ENCODE results near the gene ZSCAN10.
"Not testable (repeated sequence)": the region's sequence is repeated elsewhere in the genome, so short reads cannot be mapped to it uniquely, and the experiment has no call there.

Gene ZSCAN10

DNA sequence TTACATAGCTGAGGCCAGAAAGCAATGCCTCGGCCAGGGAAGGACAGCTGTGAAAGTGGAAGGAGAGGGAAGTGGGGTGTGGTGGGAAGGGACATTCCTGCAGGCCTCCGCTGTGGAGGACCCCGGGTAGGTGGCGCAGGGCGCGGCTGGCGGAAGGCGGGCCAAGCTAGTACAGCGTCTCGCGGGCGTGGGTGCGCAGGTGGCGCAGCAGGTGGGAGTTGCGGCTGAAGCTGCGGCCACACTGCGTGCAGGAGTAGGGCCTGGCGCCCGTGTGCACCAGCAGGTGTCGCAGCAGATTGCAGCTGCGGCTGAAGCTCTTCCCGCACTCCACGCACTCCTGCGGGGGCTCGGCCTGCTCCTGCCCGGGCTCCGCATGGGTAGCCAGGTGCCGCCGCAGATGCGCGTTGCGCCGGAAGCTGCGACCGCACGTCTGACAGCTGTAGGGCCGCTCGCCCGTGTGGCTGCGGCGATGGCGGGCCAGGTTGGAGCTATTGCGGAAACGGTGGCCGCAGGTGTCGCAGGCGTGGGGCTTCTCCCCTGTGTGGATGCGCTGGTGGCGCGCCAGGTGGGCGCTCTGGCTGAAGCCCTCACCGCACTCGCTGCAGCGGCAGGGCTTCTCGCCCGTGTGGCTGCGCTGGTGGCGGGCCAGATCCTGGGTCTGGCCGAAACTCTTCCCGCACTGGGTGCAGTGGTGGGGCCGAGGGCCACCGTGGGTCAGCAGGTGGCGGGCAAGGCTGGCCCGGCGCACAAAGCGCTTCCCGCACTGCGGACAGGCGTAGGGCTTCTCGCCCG, 10.0 kb downstream of the ZSCAN10 start:
- no peak overlapping the region for H3K27ac Mint-ChIP-seq
- H3K4me1 Mint-ChIP-seq = peaks cover 8% of the 10 kb centered on the region
- DNase-seq (ENCODE audit: low spot score in 2 of 2) = no peak
- no peak for ATAC-seq (ENCODE audit: low read depth)
- H3K9me3 Mint-ChIP-seq = no peaks in the 10 kb centered on the region
- no peak overlapping the region for H3K4me3 Mint-ChIP-seq
- peaks cover 7% of the 10 kb centered on the region for H3K27me3 Mint-ChIP-seq
- H3K36me3 Mint-ChIP-seq = no peaks in the 10 kb centered on the region

DNA sequence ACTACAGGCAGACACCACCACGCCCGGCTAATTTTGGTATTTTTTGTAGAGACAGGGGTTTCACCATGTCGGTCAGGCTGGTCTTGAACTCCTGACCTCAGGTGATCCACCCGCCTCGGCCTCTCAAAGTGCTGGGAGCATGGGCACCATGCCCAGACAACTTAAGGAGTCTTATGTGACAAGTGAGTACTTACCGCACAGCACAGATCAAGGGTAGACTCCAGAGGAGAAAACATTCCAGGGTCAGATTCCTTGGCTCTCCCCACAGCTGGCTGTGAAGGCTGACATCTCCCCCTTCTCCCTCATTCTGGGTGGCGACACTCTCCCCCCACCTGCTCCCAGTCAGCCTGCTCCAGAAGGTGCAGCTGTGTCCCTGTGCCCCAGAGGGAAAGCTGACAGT, 10.6 kb downstream of the ZSCAN10 start:
- Mint-ChIP-seq H3K27me3 (peaks cover 7% of the 10 kb centered on the region), H3K9me3 (no peaks in the 10 kb centered on the region), H3K4me1 (peaks cover 8% of the 10 kb centered on the region), H3K4me3 (no peak overlapping the region), H3K27ac (no peak overlapping the region), H3K36me3 (no peaks in the 10 kb centered on the region)
- DNase-seq (ENCODE audit: low spot score in 2 of 2) (no peak), ATAC-seq (ENCODE audit: low read depth) (no peak)

DNA sequence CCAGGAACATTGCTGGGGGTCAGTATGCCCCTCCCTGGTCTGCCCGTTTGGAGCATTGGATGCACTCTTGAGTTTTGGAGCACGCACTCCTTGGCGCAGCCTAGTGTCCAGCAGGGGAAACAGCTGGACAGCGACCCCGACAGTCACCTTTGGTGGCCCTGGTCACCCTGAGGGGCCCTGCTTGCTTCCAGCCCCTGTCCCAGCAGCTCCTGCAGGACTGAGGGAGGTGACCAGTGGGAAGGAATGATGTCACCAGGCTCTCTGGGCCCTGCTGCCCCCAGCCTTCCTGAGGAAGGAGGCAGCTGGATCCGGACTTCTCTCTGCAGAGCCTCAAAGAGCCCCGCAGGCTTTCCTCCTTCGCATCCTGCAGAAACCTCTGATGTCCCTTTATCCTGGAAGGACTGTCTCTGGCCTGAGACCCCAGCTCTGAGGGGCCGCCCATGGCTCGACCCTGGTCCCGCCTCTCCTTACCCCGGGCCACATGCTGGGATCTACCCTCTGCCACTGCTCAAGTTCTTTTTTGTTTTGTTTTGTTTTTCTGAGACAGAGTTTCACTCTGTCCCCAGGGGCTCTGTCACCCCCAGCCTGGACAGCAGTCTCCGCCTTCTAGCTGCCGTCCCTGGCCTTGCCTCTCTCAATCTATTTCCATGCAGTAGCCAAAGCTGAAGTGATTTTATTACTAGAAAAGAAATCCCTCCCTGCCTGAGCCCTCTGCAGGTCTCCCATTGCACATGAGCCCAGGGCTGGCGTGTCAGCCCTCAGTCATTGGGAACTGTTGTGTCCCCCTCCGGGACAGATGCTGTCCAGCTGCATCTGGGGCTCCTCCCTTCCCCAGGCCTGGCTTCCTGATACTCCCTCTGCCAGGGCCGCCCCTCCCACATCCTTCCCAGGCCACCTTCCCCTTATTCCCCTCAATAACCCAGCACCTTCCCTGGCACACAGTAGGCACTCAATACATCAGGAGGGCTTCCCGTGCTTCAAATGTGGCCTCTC, 11.6 kb downstream of the ZSCAN10 start:
- Mint-ChIP-seq H3K36me3 (no peaks in the 10 kb centered on the region), H3K9me3 (no peaks in the 10 kb centered on the region)

DNA sequence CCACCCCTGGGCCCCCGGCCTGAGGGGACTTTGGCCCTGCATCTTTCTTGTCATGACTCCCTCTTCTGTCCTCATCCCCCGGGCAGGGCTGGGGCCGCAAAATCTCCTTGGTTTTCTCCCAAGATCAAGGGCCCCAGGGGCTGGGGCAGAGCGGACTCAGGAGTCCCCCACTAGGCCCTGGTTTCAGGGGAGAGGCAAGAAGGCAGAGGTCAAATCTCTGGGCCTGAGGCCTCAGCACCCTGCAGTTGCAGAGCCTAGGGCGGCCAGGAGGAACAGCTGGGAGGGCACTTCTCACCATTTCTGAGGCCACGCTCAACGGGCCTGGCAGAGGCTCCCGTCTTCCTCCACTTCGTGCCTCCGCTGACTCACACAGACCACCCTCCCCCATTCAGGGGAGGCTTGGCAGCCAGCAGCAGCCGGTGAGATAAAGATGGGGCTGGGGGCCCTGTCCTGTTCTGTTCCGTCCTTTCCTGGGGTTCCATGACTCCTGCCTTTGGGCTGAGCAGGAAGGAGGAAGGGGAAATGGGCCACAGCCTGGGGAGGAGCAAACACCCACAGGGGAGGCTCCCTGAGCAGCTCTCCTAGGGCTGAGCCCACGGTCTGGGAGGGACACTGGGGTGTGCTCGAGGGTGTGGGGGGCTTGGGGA, 12.4 kb downstream of the ZSCAN10 start:
- Mint-ChIP-seq H3K4me1 (peaks cover 8% of the 10 kb centered on the region), H3K27me3 (peaks cover 7% of the 10 kb centered on the region), H3K9me3 (no peaks in the 10 kb centered on the region), H3K4me3 (no peak overlapping the region), H3K36me3 (no peaks in the 10 kb centered on the region), H3K27ac (no peak overlapping the region)
- DNase-seq (ENCODE audit: low spot score in 2 of 2) = no peak
- ATAC-seq (ENCODE audit: low read depth) = no peak

More for the DNA sequence above, 11.6 kb downstream of the ZSCAN10 start:
- Mint-ChIP-seq H3K4me1 (peaks cover 8% of the 10 kb centered on the region), H3K4me3 (no peak overlapping the region), H3K27ac (no peak overlapping the region), H3K27me3 (peaks cover 7% of the 10 kb centered on the region)
- ATAC-seq (ENCODE audit: low read depth) (no peak), DNase-seq (ENCODE audit: low spot score in 2 of 2) (no peak)

DNA sequence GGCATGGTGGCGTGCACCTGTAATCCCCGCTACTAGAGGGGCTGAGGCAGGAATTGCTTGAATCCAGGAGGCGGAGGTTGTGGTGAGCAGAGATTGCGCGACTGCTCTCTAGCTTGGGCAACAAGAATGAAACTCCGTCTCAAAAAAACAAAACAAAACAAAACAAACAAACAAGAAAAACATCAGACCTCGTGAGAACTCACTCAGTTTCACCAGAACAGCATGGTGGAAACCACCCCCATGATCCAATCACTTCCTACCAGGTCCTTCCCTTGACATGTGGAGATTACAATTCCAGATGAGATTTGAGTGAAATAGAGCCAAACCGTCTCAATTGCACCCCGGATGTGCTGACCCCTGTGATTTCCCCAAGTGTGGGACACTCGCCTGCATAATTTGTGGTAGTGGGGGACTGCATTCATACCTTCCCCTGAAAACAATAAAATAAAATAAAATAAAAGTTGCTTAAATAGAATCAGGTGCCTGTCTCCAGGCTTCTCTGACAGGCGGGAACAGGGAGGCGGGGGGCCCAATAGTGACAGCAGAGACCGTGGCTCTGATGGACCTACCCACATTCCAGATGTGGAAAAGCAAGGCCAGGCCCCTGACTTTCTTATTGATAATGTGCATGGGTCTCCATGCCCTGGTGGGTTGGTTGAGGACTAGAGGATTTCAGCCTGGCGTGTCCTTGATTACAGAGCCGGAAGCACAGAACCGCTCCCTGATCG, 13.1 kb downstream of the ZSCAN10 start:
- Mint-ChIP-seq H3K27ac (no peak overlapping the region), H3K9me3 (no peaks in the 10 kb centered on the region), H3K4me1 (peaks cover 8% of the 10 kb centered on the region), H3K36me3 (no peaks in the 10 kb centered on the region), H3K4me3 (no peak overlapping the region), H3K27me3 (peaks cover 7% of the 10 kb centered on the region)
- DNase-seq (ENCODE audit: low spot score in 2 of 2) (no peak), ATAC-seq (ENCODE audit: low read depth) (no peak)

DNA sequence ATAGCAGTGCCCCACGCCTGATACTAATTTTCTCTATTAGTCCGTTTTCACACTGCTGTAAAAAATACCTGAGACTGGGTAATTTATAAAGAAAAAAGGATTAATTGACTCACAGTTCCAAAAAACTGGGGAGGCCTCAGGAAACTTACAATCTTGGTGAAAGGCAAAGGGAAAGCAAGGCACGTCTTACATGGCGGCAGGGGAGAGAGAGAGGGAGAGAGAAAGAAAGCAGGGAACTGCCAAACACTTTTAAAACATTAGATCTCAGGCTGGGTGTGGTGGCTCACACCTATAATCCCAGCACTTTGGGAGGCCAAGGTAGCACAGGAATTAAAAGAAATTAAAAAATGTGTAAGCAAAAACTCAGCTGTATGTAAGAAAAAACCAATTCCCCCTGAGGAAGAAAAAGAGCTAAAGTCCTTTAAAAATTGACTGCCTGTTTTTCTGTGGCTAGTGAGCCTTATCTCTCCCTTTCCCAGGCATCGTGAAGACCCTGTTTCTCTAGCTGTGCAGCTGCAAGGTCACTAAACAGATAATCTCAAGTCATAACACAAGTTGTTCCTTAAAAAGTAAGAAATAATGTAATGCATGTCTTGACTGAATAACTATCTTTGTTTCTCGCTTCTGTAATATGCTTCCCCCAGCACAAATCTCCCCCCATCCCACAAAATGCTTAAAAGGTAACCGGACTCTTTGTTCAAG, 14.0 kb downstream of the ZSCAN10 start:
- peaks cover 7% of the 10 kb centered on the region for H3K27me3 Mint-ChIP-seq
- no peak for ATAC-seq (ENCODE audit: low read depth)
- DNase-seq (ENCODE audit: low spot score in 2 of 2) = no peak
- no peaks in the 10 kb centered on the region for H3K36me3 Mint-ChIP-seq
- no peak overlapping the region for H3K27ac Mint-ChIP-seq
- H3K4me1 Mint-ChIP-seq = peaks cover 8% of the 10 kb centered on the region
- no peaks in the 10 kb centered on the region for H3K9me3 Mint-ChIP-seq
- H3K4me3 Mint-ChIP-seq = no peak overlapping the region

DNA sequence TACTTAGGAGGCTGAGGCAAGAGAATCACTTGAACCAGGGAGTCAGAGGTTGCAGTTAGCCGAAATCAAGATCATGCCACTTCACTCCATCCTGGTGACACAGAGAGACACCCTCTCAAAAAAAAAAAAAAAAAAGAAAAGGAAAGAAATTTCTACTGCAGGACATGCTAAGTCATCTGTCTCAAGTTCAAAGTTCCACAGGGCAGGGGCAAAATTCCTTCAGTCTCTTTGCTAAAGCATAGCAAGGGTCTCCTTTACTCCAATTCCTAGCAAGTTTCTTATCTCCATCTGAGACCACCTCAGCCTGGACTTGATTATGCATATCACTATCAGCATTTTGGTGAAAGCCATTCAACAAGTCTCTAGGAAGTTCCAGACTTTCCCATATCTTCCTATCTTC, 14.6 kb downstream of the ZSCAN10 start:
- no peaks in the 10 kb centered on the region for H3K36me3 Mint-ChIP-seq
- H3K27ac Mint-ChIP-seq = no peak overlapping the region
- no peak for DNase-seq (ENCODE audit: low spot score in 2 of 2)
- H3K4me3 Mint-ChIP-seq = no peak overlapping the region
- H3K27me3 Mint-ChIP-seq = peaks cover 11% of the 10 kb centered on the region
- peaks cover 8% of the 10 kb centered on the region for H3K4me1 Mint-ChIP-seq
- H3K9me3 Mint-ChIP-seq = no peaks in the 10 kb centered on the region
- ATAC-seq (ENCODE audit: low read depth) = no peak

DNA sequence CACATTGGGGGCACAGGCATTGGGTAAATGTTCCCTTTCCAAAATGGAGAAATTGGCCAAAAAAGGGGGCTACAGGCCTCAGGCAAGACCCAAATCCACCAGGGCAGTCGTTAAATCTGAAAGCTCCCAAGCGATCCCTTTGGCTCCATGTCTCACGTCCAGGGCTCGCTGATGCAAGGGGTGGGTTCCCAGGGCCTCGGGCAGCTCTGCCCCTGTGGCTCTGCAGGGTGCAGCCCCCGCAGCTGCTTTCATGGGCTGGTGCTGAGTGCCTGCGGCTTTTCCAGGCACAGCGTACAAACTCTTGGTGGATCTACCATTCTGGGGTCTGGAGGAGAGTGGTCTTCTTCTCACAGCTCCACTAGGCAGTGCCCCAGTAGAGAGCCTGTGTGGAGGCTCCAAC, 15.7 kb downstream of the ZSCAN10 start:
- not testable (repeated sequence) for ATAC-seq (ENCODE audit: low read depth); H3K4me3 Mint-ChIP-seq; DNase-seq (ENCODE audit: low spot score in 2 of 2); H3K9me3 Mint-ChIP-seq; H3K4me1 Mint-ChIP-seq; H3K36me3 Mint-ChIP-seq; H3K27ac Mint-ChIP-seq
- H3K27me3 Mint-ChIP-seq = peaks cover 11% of the 10 kb centered on the region

DNA sequence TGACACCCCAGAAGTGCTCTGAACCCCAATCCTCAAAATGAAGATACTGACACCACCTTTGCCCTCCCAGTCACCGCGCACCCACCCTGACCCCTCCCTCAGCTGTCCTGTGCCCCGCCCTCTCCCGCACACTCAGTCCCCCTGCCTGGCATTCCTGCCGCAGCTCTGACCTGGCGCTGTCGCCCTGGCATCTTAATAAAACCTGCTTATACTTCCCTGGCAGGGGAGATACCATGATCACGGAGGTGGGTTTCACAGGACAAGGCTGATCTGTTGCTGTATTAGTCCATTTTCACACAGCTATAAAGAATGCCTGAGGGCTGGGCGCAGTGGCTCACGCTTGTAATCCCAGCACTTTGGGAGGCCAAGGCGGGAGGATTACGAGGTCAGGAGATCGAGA, 17.1 kb downstream of the ZSCAN10 start:
- H3K36me3 Mint-ChIP-seq; H3K4me1 Mint-ChIP-seq; DNase-seq (ENCODE audit: low spot score in 2 of 2); H3K27me3 Mint-ChIP-seq; ATAC-seq (ENCODE audit: low read depth); H3K9me3 Mint-ChIP-seq; H3K4me3 Mint-ChIP-seq; H3K27ac Mint-ChIP-seq: not testable (repeated sequence)

DNA sequence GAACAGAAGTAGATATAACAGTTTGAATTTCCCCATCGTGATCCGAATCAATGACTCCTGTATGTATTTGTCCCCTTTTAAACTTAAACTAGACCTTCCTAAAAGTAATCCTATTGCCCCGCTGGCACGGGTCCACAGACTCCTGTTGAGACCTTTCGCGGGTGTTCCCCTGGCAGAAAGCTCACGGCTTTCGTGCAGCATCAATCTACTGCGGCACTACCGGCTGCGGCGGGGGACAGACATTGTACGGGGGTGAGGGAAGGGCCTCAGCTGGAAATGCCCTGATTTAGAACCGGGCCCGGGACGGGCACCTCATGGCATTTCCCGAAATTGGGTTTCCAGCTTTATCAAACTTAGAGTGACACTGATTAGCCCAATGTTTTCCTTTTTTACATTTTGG, 19.1 kb downstream of the ZSCAN10 start:
- peaks cover 3% of the 10 kb centered on the region for H3K27me3 Mint-ChIP-seq
- H3K27ac Mint-ChIP-seq = no peak overlapping the region
- no peaks in the 10 kb centered on the region for H3K9me3 Mint-ChIP-seq
- no peak overlapping the region for H3K4me3 Mint-ChIP-seq
- ATAC-seq (ENCODE audit: low read depth) (no peak), DNase-seq (ENCODE audit: low spot score in 2 of 2) (no peak)
- H3K36me3 Mint-ChIP-seq = no peaks in the 10 kb centered on the region
- H3K4me1 Mint-ChIP-seq = peaks cover 9% of the 10 kb centered on the region

DNA sequence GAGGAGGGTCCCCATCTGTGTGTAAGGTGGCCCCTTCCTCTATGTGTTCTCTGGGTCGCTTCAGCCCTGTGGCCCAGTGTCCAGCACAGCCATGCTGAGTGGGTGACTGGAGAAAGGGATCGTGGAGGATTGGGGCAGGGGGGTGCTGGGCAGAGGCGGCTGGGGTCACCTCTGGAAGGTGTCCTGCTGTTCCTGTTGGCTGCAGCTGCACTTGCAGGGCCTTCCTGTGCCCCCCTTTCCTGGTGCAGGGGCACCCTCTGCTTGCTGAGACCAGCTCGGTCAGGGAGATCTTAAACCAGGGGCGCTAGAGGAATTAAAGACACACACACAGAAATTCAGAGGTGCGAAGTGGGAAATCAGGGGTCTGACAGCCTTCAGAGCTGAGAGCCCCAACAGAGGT, 22.5 kb downstream of the ZSCAN10 start:
- DNase-seq (ENCODE audit: low spot score in 2 of 2) (no peak), ATAC-seq (ENCODE audit: low read depth) (no peak)
- Mint-ChIP-seq H3K4me1 (peaks cover 29% of the 10 kb centered on the region), H3K9me3 (no peaks in the 10 kb centered on the region), H3K4me3 (peak overlapping the region; percentile 38), H3K36me3 (peaks cover 2% of the 10 kb centered on the region), H3K27ac (no peak overlapping the region), H3K27me3 (peaks cover 3% of the 10 kb centered on the region)

DNA sequence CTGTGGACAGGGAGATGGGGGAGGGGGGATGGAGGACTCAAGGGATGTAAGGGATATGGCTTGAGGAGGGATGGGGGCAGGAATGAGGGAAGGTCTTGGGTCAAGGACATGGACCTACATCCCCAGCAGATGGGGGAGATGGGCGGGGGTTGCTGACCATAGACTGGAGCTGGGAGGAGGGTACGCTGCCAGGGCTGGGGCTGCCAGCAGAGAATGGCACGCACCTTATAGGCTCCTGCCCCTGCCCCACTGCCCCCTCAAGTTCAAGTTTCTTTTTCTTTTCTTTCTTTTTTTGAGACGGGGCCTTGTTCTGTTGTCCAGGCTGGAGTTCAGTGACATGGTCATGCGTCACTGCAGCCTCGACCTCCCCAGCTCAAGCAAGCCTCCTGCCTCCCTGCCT, 23.1 kb downstream of the ZSCAN10 start:
- not testable (repeated sequence) for H3K9me3 Mint-ChIP-seq; H3K27me3 Mint-ChIP-seq; ATAC-seq (ENCODE audit: low read depth); H3K36me3 Mint-ChIP-seq; H3K27ac Mint-ChIP-seq; H3K4me3 Mint-ChIP-seq; DNase-seq (ENCODE audit: low spot score in 2 of 2)
- H3K4me1 Mint-ChIP-seq = peaks cover 31% of the 10 kb centered on the region

DNA sequence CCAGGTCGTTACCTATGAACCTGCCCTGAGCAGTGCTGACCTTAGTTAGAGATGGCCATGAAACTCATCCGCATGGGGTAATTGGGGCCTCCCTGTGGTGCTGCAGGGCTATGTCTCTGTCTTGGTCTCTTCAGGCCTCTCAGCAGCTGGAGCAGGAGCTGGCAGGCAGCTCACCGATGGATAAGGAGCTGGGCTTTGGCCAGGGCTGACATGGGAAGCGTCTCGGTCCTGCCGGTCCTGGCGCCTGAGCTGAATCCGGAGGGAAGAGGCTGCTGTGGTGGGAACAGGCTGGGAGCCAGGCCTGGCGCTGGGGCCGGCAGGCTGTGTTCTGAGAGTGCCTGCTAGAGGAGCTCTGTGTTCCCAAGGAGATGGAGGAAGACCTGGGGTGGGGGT, 23.6 kb downstream of the ZSCAN10 start:
- ATAC-seq (ENCODE audit: low read depth) (no peak), DNase-seq (ENCODE audit: low spot score in 2 of 2) (no peak)
- Mint-ChIP-seq H3K27ac (no peak overlapping the region), H3K36me3 (peaks cover 2% of the 10 kb centered on the region), H3K4me3 (no peak overlapping the region), H3K27me3 (peaks cover 3% of the 10 kb centered on the region), H3K9me3 (no peaks in the 10 kb centered on the region), H3K4me1 (peaks cover 31% of the 10 kb centered on the region)

All from memory B cell (primary cell).